ENCODE results near the gene INS. TPM values are rescaled to one million over a fixed set of nuclear protein-coding genes. Genes with fewer than 3 reads are reported as not detected.

INS gene
- total and polyA plus RNA-seq, 2 donors from 2014 or later, result not detected

- intact Hi-C loops (cut with DNase I), result loop anchor here (5.0 to 10.0 kb wide), 3 partner anchors 317 to 497 kb away; partner anchors contain the start of genes KRTAP5-6, SYT8 and TNNI2
- no peaks in the 10 kb centered on the region for H3K27me3 ChIP-seq (ENCODE audit: control insufficient read depth, insufficient read depth, low read length)
- H3K27ac ChIP-seq (ENCODE audit: low read depth in 2 of 2, low read length in 2 of 2), result no peak overlapping the region
- peaks cover 0 to 2% (median 0%) of the 10 kb centered on the region in 3 donors for H3K4me1 ChIP-seq (ENCODE audit: control insufficient read depth in 2 of 3, insufficient read depth in 2 of 3, low read depth in 1 of 3, low read length in 3 of 3)
- no peak for FAIRE-seq
- TF ChIP-seq CTCF (IDR thresholded peaks at IDR 0.05; ENCODE audit: borderline replicate concordance, extremely low read depth, insufficient read depth), result peak; percentile 96
- peak overlapping the region in 1 of 3 donors; percentile 10 for H3K9ac ChIP-seq (ENCODE audit: low read length in 3 of 3)
- H3K9me3 ChIP-seq (ENCODE audit: control insufficient read depth in 2 of 3, insufficient read depth in 1 of 3, low read length in 3 of 3), result no peaks in the 10 kb centered on the region
- no peaks in the 10 kb centered on the region for H3K36me3 ChIP-seq (ENCODE audit: control insufficient read depth in 2 of 3, insufficient read depth in 3 of 3, low read length in 3 of 3)
- peak in 4 of 5 donors; percentile 86 to 92 (median 90) for DNase-seq
- H3K4me3 ChIP-seq (ENCODE audit: low read length in 3 of 3), result peak overlapping the region in 1 of 3 donors; percentile 27
These were observed 9.3 kb downstream of the INS start for GRCh38 chr11:2151500-2152257.

- Histone ChIP-seq H3K4me1 (ENCODE audit: control insufficient read depth in 2 of 3, insufficient read depth in 2 of 3, low read depth in 1 of 3, low read length in 3 of 3) (peaks cover 0 to 2% (median 0%) of the 10 kb centered on the region in 3 donors), H3K9ac (ENCODE audit: low read length in 3 of 3) (no peak overlapping the region), H3K27me3 (ENCODE audit: control insufficient read depth, insufficient read depth, low read length) (peaks cover 8% of the 10 kb centered on the region), H3K36me3 (ENCODE audit: control insufficient read depth in 2 of 3, insufficient read depth in 3 of 3, low read length in 3 of 3) (no peaks in the 10 kb centered on the region), H3K4me3 (ENCODE audit: low read length in 3 of 3) (no peak overlapping the region), H3K27ac (ENCODE audit: low read depth in 2 of 2, low read length in 2 of 2) (no peak overlapping the region), H3K9me3 (ENCODE audit: control insufficient read depth in 2 of 3, insufficient read depth in 1 of 3, low read length in 3 of 3) (no peaks in the 10 kb centered on the region)
- intact Hi-C loops (cut with DNase I), result loop anchor here (5.0 to 10.0 kb wide), 3 partner anchors 315 to 495 kb away; partner anchors contain the start of genes KRTAP5-6, SYT8 and TNNI2
- DNase-seq, result peak in 2 of 5 donors; percentile 89 to 93
- peak; percentile 22 for TF ChIP-seq CTCF (IDR thresholded peaks at IDR 0.05; ENCODE audit: borderline replicate concordance, extremely low read depth, insufficient read depth)
- FAIRE-seq, result no peak
These were observed 10.9 kb downstream of the INS start for GRCh38 chr11:2149864-2150847.

GRCh38 chr11:2149460-2149859, 11.5 kb downstream of the INS start:
- TF ChIP-seq CTCF (IDR thresholded peaks at IDR 0.05; ENCODE audit: borderline replicate concordance, extremely low read depth, insufficient read depth), result no peak
- no peaks in the 10 kb centered on the region for H3K36me3 ChIP-seq (ENCODE audit: control insufficient read depth in 2 of 3, insufficient read depth in 3 of 3, low read length in 3 of 3)
- H3K4me3 ChIP-seq (ENCODE audit: low read length in 3 of 3), result no peak overlapping the region
- peaks cover 13% of the 10 kb centered on the region for H3K27me3 ChIP-seq (ENCODE audit: control insufficient read depth, insufficient read depth, low read length)
- H3K9ac ChIP-seq (ENCODE audit: low read length in 3 of 3), result no peak overlapping the region
- no peaks in the 10 kb centered on the region for H3K9me3 ChIP-seq (ENCODE audit: control insufficient read depth in 2 of 3, insufficient read depth in 1 of 3, low read length in 3 of 3)
- H3K27ac ChIP-seq (ENCODE audit: low read depth in 2 of 2, low read length in 2 of 2), result no peak overlapping the region
- peaks cover 0 to 2% (median 0%) of the 10 kb centered on the region in 3 donors for H3K4me1 ChIP-seq (ENCODE audit: control insufficient read depth in 2 of 3, insufficient read depth in 2 of 3, low read depth in 1 of 3, low read length in 3 of 3)
- FAIRE-seq (no peak), DNase-seq (no peak)
- intact Hi-C loops (cut with DNase I), result no loop called here
